HEK293T (cell line): ENCODE results near the gene FGFR4.
A peak's percentile ranks its signal among the peaks of the same experiment; 100 is the strongest.

Experiments
- CTCF ChIA-PET: fragments of 350-600 bp; formaldehyde crosslinking; extraction: SDS; loops from one replicate; lab custom pipeline; 2021; ENCODE audit warnings: antibody characterized with exemption, inconsistent platforms; lab: Yijun Ruan, JAX
- POLR2A ChIA-PET: fragments of 350-600 bp; formaldehyde crosslinking; extraction: SDS; loops from one replicate; lab custom pipeline; 2020; ENCODE audit warnings: antibody characterized with exemption, inconsistent platforms; lab: Yijun Ruan, JAX
- DNase-seq: peaks from one replicate; pipeline ENCODE4 v3.0.0; 2012; ENCODE audit warnings: mixed read lengths; ENCODE audit errors: extremely low spot score
- ARNT ChIP-seq: fragments of 450-650 bp; IDR thresholded peaks from 2 replicates; pipeline ENCODE4 v1.6.1; 2017; ENCODE audit warnings: mild to moderate bottlenecking
- BHLHE40 ChIP-seq: fragments of 450-650 bp; IDR thresholded peaks from 2 replicates; pipeline ENCODE4 v1.6.1; 2016; ENCODE audit warnings: mild to moderate bottlenecking, moderate library complexity, borderline replicate concordance
- CTBP1 ChIP-seq: fragments of 450-650 bp; IDR thresholded peaks from 2 replicates; pipeline ENCODE4 v1.6.1; 2016; ENCODE audit warnings: borderline replicate concordance
- ELF4 ChIP-seq: fragments of 450-650 bp; IDR thresholded peaks from 2 replicates; pipeline ENCODE4 v1.6.1; 2017; ENCODE audit warnings: antibody characterized with exemption
- FOXA1 ChIP-seq: fragments of 450-650 bp; IDR thresholded peaks from 2 replicates; pipeline ENCODE4 v1.6.1; 2016; ENCODE audit warnings: mild to moderate bottlenecking
- FOXK2 ChIP-seq: fragments of 450-650 bp; IDR thresholded peaks from 2 replicates; pipeline ENCODE4 v1.6.1; 2016; ENCODE audit warnings: mild to moderate bottlenecking
- FOXM1 ChIP-seq: fragments of 450-650 bp; IDR thresholded peaks from 2 replicates; pipeline ENCODE4 v1.6.1; 2017; ENCODE audit warnings: mild to moderate bottlenecking, borderline replicate concordance
- HDGF ChIP-seq: fragments of 450-650 bp; IDR thresholded peaks from 2 replicates; pipeline ENCODE4 v1.6.1; 2017; ENCODE audit warnings: antibody characterized with exemption, borderline replicate concordance
- L3MBTL2 ChIP-seq: fragments of 450-650 bp; conservative IDR thresholded peaks from 2 replicates; pipeline ENCODE4 v1.6.1; 2016; ENCODE audit warnings: mild to moderate bottlenecking
- LEF1 ChIP-seq: fragments of 450-650 bp; IDR thresholded peaks from 2 replicates; pipeline ENCODE4 v1.6.1; 2017; ENCODE audit warnings: mild to moderate bottlenecking, borderline replicate concordance
- NFRKB ChIP-seq: fragments of 450-650 bp; IDR thresholded peaks from 2 replicates; pipeline ENCODE4 v1.6.1; 2016; ENCODE audit warnings: mild to moderate bottlenecking, moderate library complexity
- PKNOX1 ChIP-seq: fragments of 450-650 bp; IDR thresholded peaks from 2 replicates; pipeline ENCODE4 v1.6.1; 2016
- SP1 ChIP-seq: fragments of 450-650 bp; IDR thresholded peaks from 2 replicates; pipeline ENCODE4 v1.6.1; 2017
- SUZ12 ChIP-seq: fragments of 450-650 bp; IDR thresholded peaks from 2 replicates; pipeline ENCODE4 v1.6.1; 2016; ENCODE audit warnings: mild to moderate bottlenecking
- TARDBP ChIP-seq: fragments of 450-650 bp; IDR thresholded peaks from 2 replicates; pipeline ENCODE4 v1.6.1; 2016
- ZNF384 ChIP-seq: fragments of 450-650 bp; IDR thresholded peaks from 2 replicates; pipeline ENCODE4 v1.6.1; 2016

The FGFR4 gene

DNA sequence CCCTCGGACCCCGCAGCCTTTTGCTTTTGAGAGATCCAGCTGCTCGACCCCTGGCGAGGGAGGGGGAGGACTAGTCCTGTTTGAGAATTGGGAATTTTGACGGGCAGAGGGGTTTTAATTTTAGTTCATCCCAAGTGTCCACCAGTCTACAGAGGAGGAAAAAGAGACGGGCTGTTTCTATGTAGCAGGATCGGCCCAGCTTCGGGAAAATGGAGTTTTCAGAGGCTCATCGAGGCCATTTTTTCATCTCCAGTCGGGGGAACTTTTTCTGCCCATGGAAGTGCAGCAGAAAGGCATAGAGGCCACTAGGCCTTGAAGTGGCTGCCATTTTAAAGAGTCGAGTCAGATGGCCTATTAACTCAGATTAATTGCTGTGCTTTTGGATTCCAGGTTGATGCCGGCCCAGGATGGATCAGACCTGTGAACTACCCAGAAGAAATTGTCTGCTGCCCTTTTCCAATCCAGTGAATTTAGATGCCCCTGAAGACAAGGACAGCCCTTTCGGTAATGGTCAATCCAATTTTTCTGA is 48.0 kb downstream of the FGFR4 start:
- CTCF ChIA-PET, result no interaction called here
- TF ChIP-seq ELF4 (no peak), SUZ12 (no peak), CTBP1 (no peak), SP1 (no peak), PKNOX1 (no peak), HDGF (no peak), ARNT (no peak), FOXA1 (no peak), NFRKB (no peak), L3MBTL2 (no peak), TARDBP (no peak), BHLHE40 (no peak), ZNF384 (no peak), FOXK2 (no peak), LEF1 (no peak), FOXM1 (no peak)
- POLR2A ChIA-PET, result interaction anchor here (1.5 kb wide), 1 partner anchor 8 kb away, joined by 5 read pairs; no protein-coding TSS in a partner anchor
- DNase-seq, result peak; percentile 12

DNA sequence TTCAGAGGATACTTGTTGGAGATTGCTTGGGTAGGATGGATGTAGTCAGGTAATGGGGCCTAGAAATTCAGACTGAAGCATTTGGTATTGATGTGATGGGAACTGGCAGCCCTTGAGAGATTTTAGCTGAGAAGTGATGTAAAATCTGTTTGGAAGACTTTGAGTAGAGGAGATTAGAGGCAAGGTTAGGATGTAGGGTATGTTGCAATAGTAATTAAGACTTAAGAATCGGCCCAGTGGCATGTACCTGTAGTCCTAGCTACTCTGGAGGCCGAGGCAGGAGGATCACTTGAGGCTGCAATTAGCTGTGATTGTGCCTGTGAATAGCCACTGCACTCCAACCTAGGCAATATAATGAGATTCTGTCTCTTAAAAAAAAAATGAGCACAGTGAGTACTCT is 53.6 kb downstream of the FGFR4 start:
- DNase-seq, result no peak
- CTCF ChIA-PET, result no interaction called here
- POLR2A ChIA-PET, result no interaction called here
- TF ChIP-seq ELF4, result no peak
- TF ChIP-seq FOXA1, result no peak
- no peak for TF ChIP-seq ZNF384
- no peak for TF ChIP-seq LEF1
- no peak for TF ChIP-seq FOXK2
- TF ChIP-seq BHLHE40, result no peak

- TF ChIP-seq ELF4, result no peak
- TF ChIP-seq PKNOX1, result no peak
- TF ChIP-seq BHLHE40, result no peak
- CTCF ChIA-PET, result interaction anchor here (1.2 kb wide), 1 partner anchor 12 kb away, joined by 3 read pairs; no protein-coding TSS in a partner anchor
- DNase-seq, result no peak
- POLR2A ChIA-PET, result interaction anchor here (0.6 kb wide), 1 partner anchor 465 kb away, joined by 3 read pairs; no protein-coding TSS in a partner anchor
These were observed 54.8 kb downstream of the FGFR4 start for GRCh38 chr5:177141496-177141895.

DNA sequence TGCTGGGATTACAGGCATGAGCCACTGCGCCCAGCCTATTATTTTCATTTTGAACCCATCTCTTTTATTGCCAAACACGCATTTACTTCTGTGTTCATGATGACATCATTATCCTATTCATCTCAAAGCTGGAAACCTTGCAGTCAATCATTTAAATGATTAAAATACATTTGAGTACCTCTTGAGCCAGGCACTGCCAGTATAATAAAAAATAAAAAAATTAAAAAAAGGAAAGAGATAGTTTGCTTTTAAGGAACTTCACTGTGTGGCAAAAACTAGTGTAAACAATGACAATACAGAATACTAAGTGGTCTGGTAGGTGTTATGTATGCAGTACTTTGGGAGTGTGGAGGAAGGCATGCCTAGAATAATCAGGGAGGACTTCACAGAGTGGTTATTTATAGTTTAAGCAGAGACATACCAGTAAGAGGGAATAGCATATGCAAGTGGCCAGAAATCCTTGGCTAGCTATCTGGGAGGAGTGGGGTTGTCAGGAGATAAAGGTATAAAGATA is 55.4 kb downstream of the FGFR4 start:
- ChIA-PET POLR2A (interaction anchor here (1.6 kb wide), 1 partner anchor 8 kb away, joined by 5 read pairs; the partner anchor contains the start of gene NSD1), CTCF (interaction anchor here (1.2 kb wide), 1 partner anchor 12 kb away, joined by 3 read pairs; no protein-coding TSS in a partner anchor)
- DNase-seq, result no peak
- no peak for TF ChIP-seq PKNOX1
- TF ChIP-seq FOXM1, result no peak
- TF ChIP-seq NFRKB, result no peak
- TF ChIP-seq FOXA1, result no peak
- TF ChIP-seq BHLHE40, result no peak
- no peak for TF ChIP-seq ARNT
- no peak for TF ChIP-seq SUZ12
- no peak for TF ChIP-seq CTBP1
- no peak for TF ChIP-seq ZNF384
- no peak for TF ChIP-seq SP1
- no peak for TF ChIP-seq FOXK2
- no peak for TF ChIP-seq ELF4
- no peak for TF ChIP-seq L3MBTL2
- TF ChIP-seq HDGF, result no peak
- TF ChIP-seq TARDBP, result no peak
- no peak for TF ChIP-seq LEF1

DNA sequence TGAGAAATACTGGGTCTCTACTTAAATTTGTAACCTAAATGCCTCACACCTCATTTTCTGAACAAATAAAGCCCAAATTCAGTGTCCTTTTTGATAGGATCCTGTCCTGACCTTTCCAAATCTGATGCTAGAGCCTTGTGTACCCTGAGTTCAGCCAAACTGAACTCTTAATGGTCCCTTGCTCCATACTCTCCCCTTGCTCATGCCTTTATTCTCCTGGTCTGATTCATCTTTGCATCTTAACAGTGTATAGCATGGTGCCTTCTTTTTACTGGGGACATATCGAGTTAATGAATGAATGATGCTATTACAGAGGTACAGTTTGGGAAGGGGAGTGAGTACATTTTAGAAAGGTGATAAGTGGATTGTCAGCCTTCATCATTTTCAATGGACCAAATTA is 56.1 kb downstream of the FGFR4 start:
- ChIA-PET POLR2A (interaction anchor here (1.6 kb wide), 1 partner anchor 9 kb away, joined by 5 read pairs; the partner anchor contains the start of gene NSD1), CTCF (interaction anchor here (1.0 kb wide), 1 partner anchor 29 kb away, joined by 3 read pairs; no protein-coding TSS in a partner anchor)
- TF ChIP-seq NFRKB (no peak), SP1 (no peak), ZNF384 (no peak), L3MBTL2 (no peak), SUZ12 (no peak), ARNT (no peak), LEF1 (no peak)
- no peak for DNase-seq

- ChIA-PET CTCF (no interaction called here), POLR2A (no interaction called here)
- TF ChIP-seq CTBP1 (no peak), TARDBP (no peak), ELF4 (no peak), FOXA1 (no peak)
- DNase-seq, result no peak
These were observed 60.4 kb downstream of the FGFR4 start for GRCh38 chr5:177146891-177147638.
